GM18907 (cell line): ENCODE data around the gene OPRPN.
A peak's percentile ranks its signal among the peaks of the same experiment; 100 is the strongest.

Experiments used
- ATAC-seq: cut with Tn5 transposase; IDR thresholded peaks from one replicate; pipeline ENCODE4 v1.9.1; 2021; ENCODE audit warnings: mild to moderate bottlenecking, moderate library complexity; ENCODE audit not compliant: unreplicated experiment

OPRPN gene

GRCh38 chr4:70397580-70397979, at the start of gene OPRPN:
TSS of gene OPRPN (plus strand) at chr4:70397940. CDS start at chr4:70399286, 1,346 bp downstream.
- no peak for ATAC-seq

GRCh38 chr4:70356185-70356584, 41.6 kb upstream of the OPRPN start:
- ATAC-seq = no peak

- ATAC-seq = no peak
These were observed 38.6 kb upstream of the OPRPN start for GRCh38 chr4:70359115-70359661.

GRCh38 chr4:70360460-70360859, 37.3 kb upstream of the OPRPN start, which contains the start of gene SMR3A:
TSS of gene SMR3A (plus strand) at chr4:70360760. CDS start at chr4:70362116, 1,356 bp downstream.
- ATAC-seq = no peak

GRCh38 chr4:70364002-70364401, 33.7 kb upstream of the OPRPN start:
- no peak for ATAC-seq

GRCh38 chr4:70365479-70365878, 32.3 kb upstream of the OPRPN start:
- ATAC-seq = no peak

- ATAC-seq = no peak
These were observed 29.9 kb upstream of the OPRPN start for GRCh38 chr4:70367813-70368212.

GRCh38 chr4:70371987-70372386, 25.8 kb upstream of the OPRPN start:
- no peak for ATAC-seq

GRCh38 chr4:70372760-70373159, 25.0 kb upstream of the OPRPN start:
- ATAC-seq = no peak

- no peak for ATAC-seq
These were observed 17.2 kb upstream of the OPRPN start for GRCh38 chr4:70380578-70380977.

- ATAC-seq = no peak
These were observed 15.0 kb upstream of the OPRPN start, which contains the start of gene SMR3B for GRCh38 chr4:70382691-70383181. TSS of gene SMR3B (plus strand) at chr4:70383131. CDS start at chr4:70384511, 1,380 bp downstream.

- ATAC-seq = peak; percentile 67
These were observed 5.5 kb upstream of the OPRPN start for GRCh38 chr4:70392057-70392776.

- peak; percentile 59 for ATAC-seq
These were observed 1.6 kb downstream of the OPRPN start for GRCh38 chr4:70399319-70399718.

- no peak for ATAC-seq
These were observed 5.0 kb downstream of the OPRPN start for GRCh38 chr4:70402762-70403161.

- peak; percentile 68 for ATAC-seq
These were observed 8.0 kb downstream of the OPRPN start for GRCh38 chr4:70405765-70406164.

GRCh38 chr4:70425306-70425705, 27.6 kb downstream of the OPRPN start:
- no peak for ATAC-seq

- ATAC-seq = no peak
These were observed 29.0 kb downstream of the OPRPN start for GRCh38 chr4:70426789-70427188.

- no peak for ATAC-seq
These were observed 39.5 kb downstream of the OPRPN start for GRCh38 chr4:70437197-70437596.

GRCh38 chr4:70442474-70442873, 44.7 kb downstream of the OPRPN start:
- no peak for ATAC-seq

GRCh38 chr4:70443329-70443728, 45.6 kb downstream of the OPRPN start:
- ATAC-seq = no peak

GRCh38 chr4:70449220-70449619, 51.5 kb downstream of the OPRPN start:
- peak; percentile 78 for ATAC-seq

GRCh38 chr4:70452946-70453345, 55.2 kb downstream of the OPRPN start:
- no peak for ATAC-seq
